Activated CD4-positive, CD25-positive, alpha-beta regulatory T cell treated with anti-CD3 and anti-CD28 coated beads, Interleukin-2, amount 50 U/mL, for 24 hours (primary cell): ENCODE data around the gene CLMP.
A peak's percentile ranks its signal among the peaks of the same experiment; 100 is the strongest.

Experiments
- ATAC-seq, 2 donors: fragments of 150-1000 bp; cut with Tn5 transposase; one replicate each; pipeline ENCODE4 v1.10.0; 2021; ENCODE audit warnings: mild to moderate bottlenecking in 1 of 2, moderate library complexity in 1 of 2

Gene CLMP

GRCh38 chr11:123052901-123053721 is 141.9 kb downstream of the CLMP start:
- no peak for ATAC-seq

GRCh38 chr11:123051634-123052033 is 143.4 kb downstream of the CLMP start:
- no peak for ATAC-seq

- ATAC-seq, result no peak
Measured at GRCh38 chr11:123051146-123051545, 143.9 kb downstream of the CLMP start.

- no peak for ATAC-seq
Measured at GRCh38 chr11:123047947-123048293, 147.1 kb downstream of the CLMP start.

- ATAC-seq, result no peak
Measured at GRCh38 chr11:123047266-123047946, 147.6 kb downstream of the CLMP start.

DNA sequence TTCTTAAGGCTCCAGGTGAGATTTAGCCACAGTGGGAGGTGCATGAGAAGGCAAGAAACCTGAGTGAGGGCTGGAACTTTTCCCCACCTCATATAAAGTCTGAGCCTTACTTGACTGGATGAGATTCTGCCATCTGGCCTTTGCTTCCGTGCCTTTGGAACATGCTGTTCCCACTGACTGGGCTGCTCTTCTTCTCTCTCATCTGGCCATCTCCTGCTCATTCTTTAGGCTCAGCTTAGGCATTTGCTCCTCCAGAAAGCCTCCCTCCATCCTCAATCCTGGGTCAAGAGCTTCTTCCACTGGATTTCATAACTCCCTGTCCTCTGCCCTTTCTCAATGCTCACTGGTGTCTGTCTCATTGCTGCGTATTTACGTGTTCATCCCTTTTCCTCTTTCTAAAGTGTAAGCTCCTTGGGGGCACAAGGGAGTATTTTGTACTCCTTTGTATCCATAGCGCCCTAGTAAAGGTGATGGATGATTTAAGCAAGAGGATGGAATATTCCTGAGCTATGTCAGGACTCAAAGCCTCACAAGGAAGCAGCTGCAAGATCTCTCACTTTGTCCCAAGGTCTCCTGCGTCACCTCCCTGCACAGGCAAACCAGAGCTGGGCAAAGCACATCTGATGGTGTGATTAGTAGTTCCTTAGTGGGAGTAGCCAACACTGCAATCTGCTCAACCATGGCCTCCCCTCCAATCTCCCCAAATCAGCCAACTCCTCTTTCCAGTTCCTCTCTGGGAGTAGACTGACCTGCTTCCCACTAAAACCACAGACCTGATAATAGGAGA is 148.4 kb downstream of the CLMP start:
- ATAC-seq, result no peak

DNA sequence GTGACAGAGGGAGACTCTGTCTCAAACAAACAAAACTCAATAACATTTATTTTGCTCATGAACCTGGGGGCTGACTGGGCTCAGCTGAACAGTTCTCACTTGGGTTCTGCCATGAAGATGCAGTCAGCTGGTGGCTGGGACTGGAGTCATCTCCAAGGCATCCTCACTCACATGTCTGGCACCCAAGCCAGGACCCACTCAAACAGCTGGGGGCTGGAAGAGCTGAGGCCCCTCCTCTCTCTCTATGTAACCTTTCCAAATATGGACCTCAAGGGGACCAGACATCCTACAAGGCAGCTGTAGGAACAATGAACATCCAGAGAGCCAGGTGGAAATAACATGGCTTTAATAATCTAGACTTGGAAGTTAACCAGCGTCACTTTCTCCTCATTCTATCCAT is 149.9 kb downstream of the CLMP start:
- ATAC-seq, result no peak

- no peak for ATAC-seq
Measured at GRCh38 chr11:123041185-123041584, 153.9 kb downstream of the CLMP start.

- no peak for ATAC-seq
Measured at GRCh38 chr11:123040111-123040432, 155.0 kb downstream of the CLMP start.

GRCh38 chr11:123035831-123036230 is 159.2 kb downstream of the CLMP start:
- ATAC-seq, result no peak

DNA sequence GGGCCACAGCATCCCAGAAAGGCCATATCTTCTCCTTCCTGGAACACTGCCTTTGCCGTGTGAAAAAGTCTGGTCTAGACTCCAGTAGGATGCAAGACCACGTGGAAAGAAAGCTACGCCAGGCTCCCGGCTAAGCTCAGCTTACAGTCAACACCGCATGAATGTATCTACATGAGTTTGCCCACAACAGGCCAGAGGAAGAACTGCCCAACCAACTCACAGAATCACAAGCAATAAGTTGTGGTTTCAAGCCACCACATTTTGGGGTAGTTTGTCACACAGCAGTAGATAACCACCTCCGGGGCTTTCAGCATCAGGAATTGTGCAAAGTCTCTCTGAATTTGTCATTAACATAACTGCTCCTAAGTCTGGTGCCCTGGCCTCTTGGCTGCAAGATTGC is 160.5 kb downstream of the CLMP start:
- ATAC-seq, result no peak

- ATAC-seq, result no peak
Measured at GRCh38 chr11:123033895-123034294, 161.2 kb downstream of the CLMP start.

GRCh38 chr11:123030517-123030916 is 164.5 kb downstream of the CLMP start:
- no peak for ATAC-seq

GRCh38 chr11:123020968-123021367 is 174.1 kb downstream of the CLMP start:
- peak; percentile 44 to 49 for ATAC-seq
